Ammon's horn (tissue), 1 donor: ENCODE data around the gene EXOC6.
A peak's percentile ranks its signal among the peaks of the same experiment; 100 is the strongest.

Source experiments
- DNase-seq: peaks from one replicate; pipeline ENCODE4 v3.0.0-alpha.2; 2016; ENCODE audit warnings: low spot score

The EXOC6 gene

GRCh38 chr10:92848441-92849233 lies at the start of gene EXOC6:
Gene EXOC6 (plus strand): TSS chr10:92848520. CDS start chr10:92848534, 14 bp downstream.
- peak; percentile 85 for DNase-seq

GRCh38 chr10:92799568-92799967 lies 48.8 kb upstream of the EXOC6 start:
- no peak for DNase-seq

DNA sequence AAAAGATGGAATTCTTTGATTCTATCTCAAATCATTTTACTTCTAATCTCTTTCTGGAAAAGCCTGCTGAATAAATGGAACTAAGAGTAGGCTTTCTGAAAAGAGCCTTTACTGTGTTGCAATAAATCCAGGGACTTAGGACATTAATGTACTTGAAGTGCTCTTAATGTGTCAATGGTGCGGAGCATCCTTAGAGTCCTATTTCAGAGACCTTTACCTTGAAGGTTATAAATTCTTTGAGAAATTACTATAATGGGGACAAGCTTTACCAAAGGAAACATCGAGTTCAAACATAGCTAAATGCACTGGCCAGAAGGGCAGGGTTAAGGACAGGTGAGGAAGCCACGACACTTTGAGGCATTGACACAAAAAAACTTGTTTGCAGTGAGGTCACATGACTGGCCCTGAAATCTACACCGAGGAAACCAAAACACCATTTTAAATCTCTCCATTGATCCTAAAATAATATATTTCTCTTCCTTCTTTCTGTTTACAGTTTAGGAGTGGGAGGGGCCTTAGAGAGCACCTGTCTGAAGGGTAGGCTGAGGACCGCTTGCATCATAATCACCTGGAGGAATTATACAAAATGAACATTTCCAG lies 48.1 kb upstream of the EXOC6 start:
- DNase-seq = no peak

- no peak for DNase-seq
Observed at GRCh38 chr10:92801978-92802872, 46.1 kb upstream of the EXOC6 start.

DNA sequence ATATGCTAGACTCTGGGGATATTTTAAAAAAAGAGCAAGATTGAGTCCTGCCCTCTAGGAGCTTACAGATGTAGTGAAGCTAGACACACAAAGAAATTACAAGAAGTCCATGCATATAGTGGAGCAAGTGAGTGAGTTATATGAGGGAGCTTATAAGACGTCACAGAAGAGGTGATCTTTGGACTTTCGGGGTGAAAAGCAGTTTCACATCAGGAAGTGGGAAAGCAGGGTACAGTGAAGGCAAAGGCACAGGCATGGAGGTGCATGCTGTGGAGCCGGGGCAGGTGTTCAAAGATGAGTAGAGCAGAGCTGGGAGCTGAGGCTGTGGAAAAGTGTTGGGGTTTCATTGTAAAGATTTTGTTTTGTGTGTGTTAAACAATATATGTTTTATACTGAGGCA lies 38.5 kb upstream of the EXOC6 start:
- DNase-seq = no peak

DNA sequence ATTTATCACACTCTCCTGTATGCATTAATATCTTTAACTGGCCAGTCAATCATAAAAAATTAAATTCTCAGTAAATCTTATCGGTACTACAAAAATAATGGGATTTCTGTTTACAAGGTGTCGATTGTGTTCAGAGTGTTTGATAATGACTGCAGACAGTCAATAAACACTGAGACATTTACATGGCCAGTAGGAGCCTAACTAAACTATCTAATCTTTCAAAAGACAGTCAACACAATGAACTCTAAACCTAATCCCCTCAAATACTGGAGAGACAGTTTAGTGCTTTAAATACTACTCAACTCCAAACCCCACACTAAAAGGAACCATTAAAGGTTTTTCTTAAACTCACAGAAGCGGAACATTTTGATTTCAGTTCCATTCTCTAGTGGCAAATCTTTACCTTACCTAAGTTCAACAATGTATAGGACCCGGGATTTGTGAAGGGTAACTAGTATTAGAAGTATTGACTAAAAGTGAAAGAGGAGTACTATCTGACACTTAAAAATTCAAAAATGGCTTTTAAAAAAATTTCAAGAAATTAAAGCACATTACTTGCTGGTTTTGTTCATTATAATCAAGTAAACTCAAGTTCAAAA lies 37.3 kb upstream of the EXOC6 start:
- no peak for DNase-seq

- DNase-seq = no peak
Observed at GRCh38 chr10:92811986-92812385, 36.3 kb upstream of the EXOC6 start.

- no peak for DNase-seq
Observed at GRCh38 chr10:92813979-92814378, 34.3 kb upstream of the EXOC6 start.

DNA sequence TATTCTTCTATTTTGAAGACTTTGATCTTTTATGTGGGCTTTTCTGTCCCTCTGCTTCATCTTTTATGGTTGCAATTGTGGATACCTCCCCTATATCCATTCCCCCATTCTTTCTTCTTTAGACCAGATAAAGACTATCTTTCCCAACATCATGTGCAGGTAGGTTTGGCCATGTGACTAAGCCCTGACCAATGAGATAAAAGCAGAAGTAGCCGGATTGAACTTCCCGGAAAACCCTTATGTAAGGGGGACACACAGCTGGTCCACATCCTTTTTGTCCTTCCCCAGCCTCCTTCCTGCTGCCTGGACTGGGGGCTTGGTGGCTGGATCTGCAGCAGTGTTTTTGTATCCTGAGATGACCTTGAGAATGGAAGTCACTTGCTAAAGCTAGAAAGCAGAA lies 33.5 kb upstream of the EXOC6 start:
- no peak for DNase-seq

- no peak for DNase-seq
Observed at GRCh38 chr10:92816091-92816531, 32.2 kb upstream of the EXOC6 start.

GRCh38 chr10:92822060-92822634 lies 26.2 kb upstream of the EXOC6 start:
- DNase-seq = no peak

DNA sequence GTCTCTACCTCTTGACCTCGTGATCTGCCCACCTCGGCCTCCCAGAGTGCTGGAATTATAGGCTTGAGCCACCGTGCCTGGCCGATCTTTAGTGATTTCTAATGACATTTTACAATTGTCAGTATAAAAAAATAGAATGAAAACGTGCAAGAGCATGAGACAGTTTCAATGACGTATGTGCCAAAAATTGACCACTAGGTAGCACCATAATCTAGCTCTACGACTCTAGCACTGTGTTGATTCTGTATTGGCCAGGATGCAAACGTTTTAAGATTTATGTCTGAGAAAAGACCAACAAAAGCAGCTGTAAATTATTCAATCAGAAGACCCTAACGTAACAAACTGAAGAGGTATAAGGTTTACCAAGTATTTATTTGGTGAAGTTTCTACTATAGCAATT lies 25.4 kb upstream of the EXOC6 start:
- no peak for DNase-seq

DNA sequence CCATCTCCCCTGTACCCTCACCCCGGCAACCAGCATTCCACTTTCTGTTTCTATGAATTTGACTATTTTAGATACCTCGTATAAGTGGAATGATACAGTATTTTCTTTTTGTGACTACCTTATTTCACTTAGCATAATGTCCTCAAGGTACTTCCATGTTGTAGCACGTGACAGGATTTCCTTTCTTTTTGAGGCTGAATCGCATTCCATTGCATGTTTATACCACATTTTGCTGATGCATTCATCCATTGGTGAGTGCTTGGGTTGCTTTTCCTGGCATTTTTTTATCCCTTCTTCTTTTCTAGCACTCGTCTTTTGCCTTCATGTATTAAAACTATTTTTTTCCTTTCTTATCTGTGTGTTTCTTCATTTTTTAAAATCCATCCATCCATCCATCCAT lies 22.3 kb upstream of the EXOC6 start:
- no peak for DNase-seq

DNA sequence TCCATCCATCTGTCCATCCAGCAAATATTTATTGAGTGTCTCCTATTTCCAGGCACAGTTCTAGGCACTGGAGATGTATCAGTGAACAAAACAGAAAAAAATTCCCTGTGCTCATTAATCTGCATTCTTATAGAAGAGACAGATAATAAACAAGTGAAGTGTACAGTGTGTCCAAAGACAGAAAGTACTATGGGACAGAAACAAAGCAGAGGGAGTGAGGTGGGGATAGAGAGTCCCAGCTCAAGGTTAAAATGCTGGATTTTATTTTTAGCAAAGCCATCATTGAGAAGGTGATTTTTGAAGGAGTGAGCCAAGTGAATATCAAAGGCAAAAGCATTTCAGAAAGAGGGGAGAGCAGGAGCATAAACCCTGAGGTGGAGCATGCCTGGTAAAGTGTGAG lies 21.8 kb upstream of the EXOC6 start:
- DNase-seq = no peak

DNA sequence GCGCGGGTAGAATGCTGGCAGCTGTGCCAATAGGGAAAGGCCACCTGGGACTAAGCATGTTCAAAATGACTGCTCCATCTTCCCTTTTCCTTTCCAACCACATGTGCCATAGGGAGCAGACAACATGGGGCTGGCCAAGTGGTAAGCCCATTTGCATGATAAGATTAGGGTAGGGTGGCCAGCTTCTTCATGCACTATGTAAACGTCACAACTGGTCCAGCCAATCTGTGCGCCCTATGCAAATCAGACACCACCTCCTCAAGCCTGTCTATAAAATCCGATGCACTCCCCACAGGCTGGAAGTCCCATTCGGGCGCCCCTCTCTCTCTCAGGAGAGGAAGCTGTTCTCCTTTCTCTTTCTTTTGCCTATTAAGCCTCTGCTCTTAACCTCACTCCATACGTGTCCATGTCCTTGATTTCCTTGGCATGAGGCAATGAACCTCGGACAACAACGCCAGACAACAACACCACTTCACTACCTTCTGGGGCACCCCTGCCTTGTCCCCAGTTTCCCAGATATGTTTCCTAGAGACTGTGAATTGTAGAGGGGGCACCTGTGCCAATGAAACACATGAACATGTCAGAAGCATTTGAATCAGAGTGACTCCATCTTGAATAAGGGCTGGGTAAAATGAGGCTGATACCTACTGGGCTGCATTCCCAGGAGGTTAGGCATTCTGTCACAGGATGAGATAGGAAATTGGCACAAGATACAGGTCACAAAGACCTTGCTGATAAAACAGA lies 19.1 kb upstream of the EXOC6 start:
- DNase-seq = no peak

GRCh38 chr10:92829786-92830377 lies 18.4 kb upstream of the EXOC6 start:
- no peak for DNase-seq

DNA sequence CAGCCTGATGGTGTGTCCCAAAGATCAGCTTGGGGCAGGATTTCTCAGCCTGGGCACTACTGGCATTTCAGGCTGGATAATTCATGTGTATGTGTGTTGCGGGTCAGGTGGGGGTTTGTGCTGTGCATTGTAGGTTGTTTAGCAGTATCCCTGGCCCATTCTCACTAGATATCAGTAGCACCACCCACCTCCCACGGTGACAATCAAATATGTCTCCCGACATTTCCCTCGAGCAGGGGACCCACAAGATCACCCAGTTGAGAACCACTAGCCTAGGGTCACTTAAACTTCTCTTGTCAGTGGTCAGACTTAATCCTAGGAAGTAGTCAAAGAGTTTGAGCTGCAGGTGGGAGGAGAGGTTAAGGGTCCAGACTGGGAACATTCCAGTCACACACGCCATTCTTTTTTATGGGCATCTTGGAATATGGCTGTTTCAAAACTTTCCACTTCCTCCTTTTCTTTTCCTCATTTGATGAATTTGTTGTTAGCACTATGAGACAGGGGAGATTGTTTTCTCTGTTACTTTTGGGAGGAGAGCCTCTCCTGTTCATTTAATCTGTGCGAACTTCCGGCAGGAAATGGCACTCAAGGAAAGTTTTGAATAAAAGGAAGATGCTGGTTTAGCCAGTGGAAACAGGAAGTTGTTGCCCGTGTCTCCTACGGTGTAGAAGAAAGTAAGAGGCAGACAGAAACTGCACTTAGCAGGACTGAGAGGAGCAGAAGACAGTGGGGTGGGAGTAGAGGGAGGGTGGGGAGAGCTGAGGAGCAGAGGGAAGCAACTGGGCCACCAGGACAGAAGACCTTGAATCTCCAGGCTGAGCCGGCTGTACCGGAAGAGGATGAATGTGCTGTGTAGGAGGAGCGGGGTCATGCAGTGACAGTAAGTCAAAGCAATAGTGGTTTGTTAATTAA lies 17.6 kb upstream of the EXOC6 start:
- no peak for DNase-seq

DNA sequence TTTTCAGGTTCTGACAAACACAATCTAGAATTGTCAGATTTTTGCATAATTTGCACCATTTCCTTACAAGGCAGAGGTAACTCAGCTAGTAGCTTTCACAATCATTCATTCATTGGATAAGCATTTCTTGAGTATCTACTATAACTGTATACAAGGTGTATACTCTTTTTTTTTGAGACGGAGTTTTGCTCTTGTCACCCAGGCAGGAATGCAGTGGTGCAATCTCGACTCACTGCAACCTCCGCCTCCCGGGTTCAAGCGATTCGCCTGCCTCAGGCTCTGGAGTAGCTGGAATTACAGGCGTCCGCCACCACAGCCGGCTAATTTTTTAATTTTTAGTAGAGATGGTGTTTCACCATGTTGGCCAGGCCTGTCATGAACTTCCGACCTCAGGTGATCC lies 16.2 kb upstream of the EXOC6 start:
- no peak for DNase-seq

DNA sequence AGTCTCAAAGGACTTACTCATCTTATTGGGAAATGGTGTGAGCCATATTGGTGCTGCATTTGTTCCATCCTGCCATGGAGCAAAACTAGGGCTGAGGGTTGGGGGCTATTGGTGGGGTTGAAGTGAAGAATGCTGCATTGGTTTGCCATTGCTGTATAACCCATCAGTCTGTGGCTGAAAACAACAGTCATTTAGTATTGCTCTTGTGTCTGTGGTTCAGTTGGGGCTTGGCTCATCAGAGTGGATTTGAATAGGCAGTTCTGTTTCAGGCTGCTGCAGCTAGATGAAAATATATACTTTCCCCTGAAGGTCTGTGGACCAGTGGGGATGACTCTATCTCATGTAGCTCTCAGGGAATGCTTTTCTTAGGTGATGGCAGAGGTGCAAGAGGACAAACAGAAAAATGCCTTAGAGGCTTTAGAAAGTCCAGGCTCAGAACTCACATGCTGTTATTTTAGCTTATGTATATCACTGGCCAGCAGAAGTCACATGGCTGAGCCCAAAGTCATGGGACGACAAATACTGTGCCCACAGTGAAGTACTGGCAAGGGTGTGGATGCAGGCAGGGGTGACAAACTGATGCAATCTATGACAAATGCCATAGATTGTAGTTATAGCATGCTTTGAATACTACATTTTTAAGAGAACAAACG lies 15.2 kb upstream of the EXOC6 start:
- no peak for DNase-seq
